Measurements from ENCODE around the gene OR6S1. TPM values are rescaled to one million over a fixed set of nuclear protein-coding genes. Genes with fewer than 3 reads are reported as not detected.

The OR6S1 gene
- total and polyA plus RNA-seq, 2 donors from 2014 or later = not detected

DNA sequence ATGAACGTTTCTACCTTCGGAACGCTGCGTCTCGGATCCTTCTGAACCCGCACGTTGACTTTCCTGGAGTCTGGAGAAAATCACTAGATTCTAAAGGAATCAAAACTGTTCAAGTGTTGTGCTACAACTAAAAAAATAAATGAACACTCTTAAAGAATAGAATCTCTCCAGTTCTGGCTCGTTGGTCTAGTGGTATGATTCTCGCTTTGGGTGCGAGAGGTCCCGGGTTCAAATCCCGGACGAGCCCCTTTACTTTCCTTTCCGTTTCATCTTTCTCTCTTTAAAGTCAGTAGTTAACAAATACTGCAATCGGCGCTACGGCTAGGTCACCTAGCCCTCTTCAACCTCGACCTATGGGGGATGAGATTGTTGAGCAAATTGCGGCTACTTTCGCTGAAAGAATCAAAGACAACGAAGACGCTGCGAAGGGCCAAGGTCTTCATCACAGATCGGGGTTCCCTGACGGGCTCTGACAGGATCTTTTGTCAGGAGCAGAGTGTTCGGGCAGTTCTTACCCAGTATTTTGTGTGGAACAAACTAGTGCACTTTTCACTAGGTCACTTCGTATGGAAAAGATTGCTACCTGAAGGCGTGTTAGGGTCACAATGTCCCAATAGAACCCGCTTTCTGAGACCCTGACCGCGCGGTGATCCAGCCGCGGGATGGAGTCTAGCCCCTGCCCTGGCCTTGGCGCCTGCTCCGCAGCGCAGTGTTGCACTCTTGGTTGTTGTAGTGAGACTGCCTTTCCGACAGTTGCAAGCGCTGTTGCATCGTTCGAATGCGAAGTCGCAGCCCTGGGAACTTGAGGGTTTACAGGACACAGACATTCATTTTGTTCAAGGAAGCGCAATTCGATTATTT lies 8.4 kb downstream of the OR6S1 start:
- Histone ChIP-seq H3K9me3 (ENCODE audit: control insufficient read depth in 2 of 3, insufficient read depth in 1 of 3, low read length in 3 of 3) (no peaks in the 10 kb centered on the region), H3K4me1 (ENCODE audit: control insufficient read depth in 2 of 3, insufficient read depth in 2 of 3, low read depth in 1 of 3, low read length in 3 of 3) (peaks cover 0 to 11% (median 2%) of the 10 kb centered on the region in 3 donors), H3K4me3 (ENCODE audit: low read length in 3 of 3) (peak overlapping the region in 2 of 3 donors; percentile 23 to 56), H3K36me3 (ENCODE audit: control insufficient read depth in 2 of 3, insufficient read depth in 3 of 3, low read length in 3 of 3) (no peaks in the 10 kb centered on the region), H3K27ac (ENCODE audit: low read depth in 2 of 2, low read length in 2 of 2) (no peak overlapping the region), H3K9ac (ENCODE audit: low read length in 3 of 3) (no peak overlapping the region), H3K27me3 (ENCODE audit: control insufficient read depth, insufficient read depth, low read length) (peaks cover 45% of the 10 kb centered on the region)
- TF ChIP-seq, protein P1, sequence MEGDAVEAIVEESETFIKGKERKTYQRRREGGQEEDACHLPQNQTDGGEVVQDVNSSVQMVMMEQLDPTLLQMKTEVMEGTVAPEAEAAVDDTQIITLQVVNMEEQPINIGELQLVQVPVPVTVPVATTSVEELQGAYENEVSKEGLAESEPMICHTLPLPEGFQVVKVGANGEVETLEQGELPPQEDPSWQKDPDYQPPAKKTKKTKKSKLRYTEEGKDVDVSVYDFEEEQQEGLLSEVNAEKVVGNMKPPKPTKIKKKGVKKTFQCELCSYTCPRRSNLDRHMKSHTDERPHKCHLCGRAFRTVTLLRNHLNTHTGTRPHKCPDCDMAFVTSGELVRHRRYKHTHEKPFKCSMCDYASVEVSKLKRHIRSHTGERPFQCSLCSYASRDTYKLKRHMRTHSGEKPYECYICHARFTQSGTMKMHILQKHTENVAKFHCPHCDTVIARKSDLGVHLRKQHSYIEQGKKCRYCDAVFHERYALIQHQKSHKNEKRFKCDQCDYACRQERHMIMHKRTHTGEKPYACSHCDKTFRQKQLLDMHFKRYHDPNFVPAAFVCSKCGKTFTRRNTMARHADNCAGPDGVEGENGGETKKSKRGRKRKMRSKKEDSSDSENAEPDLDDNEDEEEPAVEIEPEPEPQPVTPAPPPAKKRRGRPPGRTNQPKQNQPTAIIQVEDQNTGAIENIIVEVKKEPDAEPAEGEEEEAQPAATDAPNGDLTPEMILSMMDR (IDR thresholded peaks at IDR 0.05; ENCODE audit: borderline replicate concordance, extremely low read depth, insufficient read depth) = no peak
- FAIRE-seq (no peak), DNase-seq (peak; percentile 58 to 85 (median 69))
- intact Hi-C loops (cut with DNase I) = no loop called here

DNA sequence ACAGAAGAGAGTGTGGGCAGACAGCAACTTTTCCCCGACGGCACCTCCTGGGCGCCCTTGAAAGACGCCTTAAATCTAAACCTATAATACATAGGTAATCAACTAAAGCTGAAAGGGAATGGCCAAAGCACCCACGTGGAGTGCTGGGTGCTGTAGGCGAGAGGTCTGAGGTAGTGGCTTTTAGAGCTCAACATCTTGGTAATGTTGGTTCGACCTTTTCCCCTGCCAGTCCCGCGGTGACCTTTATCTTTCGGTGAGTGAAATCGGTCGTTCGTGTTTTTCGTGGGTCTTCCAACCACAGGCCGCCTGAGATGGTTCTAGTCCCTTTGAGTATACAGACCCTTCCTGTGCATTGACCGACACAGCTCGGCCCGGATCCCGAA lies 9.1 kb downstream of the OR6S1 start:
- Histone ChIP-seq H3K27me3 (ENCODE audit: control insufficient read depth, insufficient read depth, low read length) (peaks cover 51% of the 10 kb centered on the region), H3K27ac (ENCODE audit: low read depth in 2 of 2, low read length in 2 of 2) (no peak overlapping the region), H3K36me3 (ENCODE audit: control insufficient read depth in 2 of 3, insufficient read depth in 3 of 3, low read length in 3 of 3) (no peaks in the 10 kb centered on the region), H3K9me3 (ENCODE audit: control insufficient read depth in 2 of 3, insufficient read depth in 1 of 3, low read length in 3 of 3) (no peaks in the 10 kb centered on the region), H3K4me1 (ENCODE audit: control insufficient read depth in 2 of 3, insufficient read depth in 2 of 3, low read depth in 1 of 3, low read length in 3 of 3) (peaks cover 0 to 11% (median 2%) of the 10 kb centered on the region in 3 donors), H3K9ac (ENCODE audit: low read length in 3 of 3) (no peak overlapping the region), H3K4me3 (ENCODE audit: low read length in 3 of 3) (peak overlapping the region in 2 of 3 donors; percentile 23 to 56)
- intact Hi-C loops (cut with DNase I) = no loop called here
- FAIRE-seq (no peak), DNase-seq (no peak)
- TF ChIP-seq, protein P1 (IDR thresholded peaks at IDR 0.05; ENCODE audit: borderline replicate concordance, extremely low read depth, insufficient read depth) = no peak

DNA sequence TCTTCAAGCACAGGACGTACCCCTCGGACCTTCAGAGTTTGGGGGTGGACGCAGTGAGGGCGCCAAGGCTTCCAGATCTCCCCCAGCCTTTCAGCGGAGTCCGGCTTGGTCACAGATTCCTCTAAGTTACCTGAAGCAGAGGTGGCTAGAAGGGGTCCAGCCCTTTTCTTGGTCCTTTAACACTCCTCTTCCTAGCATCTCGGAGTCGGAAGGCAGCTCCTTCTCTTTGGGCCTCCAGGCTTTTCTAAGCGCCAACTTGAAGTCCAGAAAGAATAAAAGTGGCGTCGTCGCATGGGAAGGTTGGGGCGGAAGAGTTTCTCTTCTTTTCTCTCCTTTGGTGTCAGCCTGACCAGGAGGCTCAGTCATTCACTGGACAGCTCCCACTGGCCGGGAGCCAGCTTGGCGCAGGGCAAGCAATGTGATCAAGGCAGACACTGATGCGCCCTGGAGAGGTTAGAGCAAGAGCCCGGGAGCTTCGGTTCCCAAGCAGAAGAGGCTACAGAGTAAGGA lies 9.6 kb downstream of the OR6S1 start:
- no peak for FAIRE-seq
- peak; percentile 66 to 83 (median 76) for DNase-seq
- H3K27me3 ChIP-seq (ENCODE audit: control insufficient read depth, insufficient read depth, low read length) = peaks cover 54% of the 10 kb centered on the region

More for the DNA sequence above, 9.6 kb downstream of the OR6S1 start:
- intact Hi-C loops (cut with DNase I) = no loop called here
- no peak overlapping the region for H3K27ac ChIP-seq (ENCODE audit: low read depth in 2 of 2, low read length in 2 of 2)
- H3K4me3 ChIP-seq (ENCODE audit: low read length in 3 of 3) = peak overlapping the region; percentile 40 to 56 (median 47)
- no peaks in the 10 kb centered on the region for H3K36me3 ChIP-seq (ENCODE audit: control insufficient read depth in 2 of 3, insufficient read depth in 3 of 3, low read length in 3 of 3)
- H3K4me1 ChIP-seq (ENCODE audit: control insufficient read depth in 2 of 3, insufficient read depth in 2 of 3, low read depth in 1 of 3, low read length in 3 of 3) = peaks cover 0 to 11% (median 2%) of the 10 kb centered on the region in 3 donors
- no peaks in the 10 kb centered on the region for H3K9me3 ChIP-seq (ENCODE audit: control insufficient read depth in 2 of 3, insufficient read depth in 1 of 3, low read length in 3 of 3)
- TF ChIP-seq, protein P1 (IDR thresholded peaks at IDR 0.05; ENCODE audit: borderline replicate concordance, extremely low read depth, insufficient read depth) = no peak
- no peak overlapping the region for H3K9ac ChIP-seq (ENCODE audit: low read length in 3 of 3)
